Measurements from ENCODE around the gene CDH22.

GRCh38 chr20:46332373-46333160 lies 24.3 kb upstream of the CDH22 start:
- no peak for TF ChIP-seq RAD21 (IDR thresholded peaks at IDR 0.05; ENCODE audit: low read depth)
- no peak for TF ChIP-seq YY1 (IDR thresholded peaks at IDR 0.05; ENCODE audit: low read depth)
